Activated CD4-positive, alpha-beta T cell treated with anti-CD3 and anti-CD28 coated beads, Interleukin-2, amount 50 U/mL, for 48 hours (primary cell): ENCODE measurements around the gene ZMIZ2.
A peak's percentile ranks its signal among the peaks of the same experiment; 100 is the strongest.
"Not testable (repeated sequence)": the region's sequence is repeated elsewhere in the genome, so short reads cannot be mapped to it uniquely, and the experiment has no call there.

Experiments used
- DNase-seq, 2 experiments: peaks; one replicate each; pipeline ENCODE4 v3.0.0-alpha.2; 2020

Gene ZMIZ2

DNA sequence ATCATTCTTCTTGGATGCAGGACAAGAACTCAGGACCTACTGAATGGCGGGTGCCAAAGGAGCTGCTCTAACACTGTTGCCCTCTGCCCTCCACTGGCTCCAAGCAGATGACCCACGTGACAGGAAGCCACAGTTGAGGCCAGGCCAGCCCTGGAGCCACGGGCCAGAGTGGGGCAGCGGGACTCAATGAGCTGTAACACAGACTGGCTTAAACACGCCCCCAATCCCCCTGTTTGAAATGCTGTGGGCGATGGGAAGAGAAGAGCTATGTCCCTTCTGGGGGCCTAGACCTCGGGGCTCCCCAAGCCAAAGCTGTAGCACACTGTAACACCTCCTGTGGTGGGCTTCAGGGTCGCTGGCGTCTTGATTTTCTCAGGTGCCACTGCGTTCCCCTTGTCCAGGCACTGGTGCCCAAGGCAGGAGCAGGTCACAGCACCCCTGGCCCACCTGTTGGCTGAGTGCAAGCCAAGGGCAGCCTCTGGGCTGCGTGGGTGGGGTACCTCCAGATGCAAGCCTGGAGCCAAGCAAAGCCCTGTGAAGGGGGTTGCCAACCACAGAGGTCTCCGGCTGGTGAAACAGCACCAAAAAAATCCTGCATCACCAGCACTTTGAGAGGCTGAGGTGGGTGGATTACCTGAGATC is 18.6 kb upstream of the ZMIZ2 start:
- DNase-seq, result no peak

DNA sequence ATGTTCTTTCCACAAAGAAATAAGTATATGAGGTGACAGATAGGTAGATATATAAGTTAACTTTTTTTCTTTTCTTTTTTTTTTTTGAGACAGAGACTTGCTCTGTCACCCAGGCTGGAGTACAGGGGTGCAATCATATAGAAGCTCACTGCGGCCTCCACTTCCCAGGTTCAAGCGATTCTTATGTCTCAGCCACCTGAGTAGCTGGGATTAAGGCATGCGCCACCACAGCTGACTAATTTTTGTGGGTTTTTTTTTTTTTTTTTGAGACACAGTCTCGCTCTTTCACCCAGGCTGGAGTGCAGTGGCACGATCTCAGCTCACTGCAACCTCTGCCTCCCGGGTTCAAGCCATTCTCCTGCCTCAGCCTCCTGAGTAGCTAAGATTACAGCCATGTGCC is 15.7 kb upstream of the ZMIZ2 start:
- not testable (repeated sequence) for DNase-seq

- no peak for DNase-seq
Measured at GRCh38 chr7:44733708-44734481, 14.8 kb upstream of the ZMIZ2 start.

DNA sequence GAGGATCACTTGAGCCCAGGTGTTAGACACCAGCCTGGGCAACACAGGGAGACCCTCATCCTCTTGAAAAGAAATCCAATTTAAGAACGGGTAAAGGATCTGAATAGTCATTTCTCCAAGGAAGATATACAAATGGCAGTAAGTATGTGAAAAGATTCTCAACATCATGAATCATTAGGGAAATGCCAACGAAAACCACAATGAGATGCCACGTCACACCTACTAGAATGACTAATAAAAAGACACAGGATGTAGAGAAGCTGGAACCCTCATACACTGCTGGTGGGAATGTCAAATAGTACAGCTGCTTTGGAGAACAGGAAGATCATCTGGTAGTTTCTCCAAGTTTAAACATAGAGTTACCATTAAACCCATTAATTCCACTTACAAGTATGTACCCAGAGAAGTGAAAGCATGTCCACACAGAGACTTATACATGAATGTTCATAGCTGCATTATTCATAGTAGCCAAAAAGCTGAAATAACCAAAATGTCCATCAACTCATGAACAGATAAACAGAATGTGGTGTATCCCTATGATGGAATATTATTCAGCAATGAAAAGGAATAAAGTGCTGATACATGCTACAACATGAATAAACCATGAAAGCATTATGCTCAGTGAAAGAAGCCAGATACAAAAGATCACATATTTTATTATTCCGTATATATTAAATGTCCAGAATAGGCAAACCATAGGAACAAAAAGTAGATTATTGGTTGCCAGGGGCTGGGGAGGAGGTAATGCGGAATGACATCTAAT is 13.1 kb upstream of the ZMIZ2 start:
- DNase-seq, result peak; percentile 24 to 52

DNA sequence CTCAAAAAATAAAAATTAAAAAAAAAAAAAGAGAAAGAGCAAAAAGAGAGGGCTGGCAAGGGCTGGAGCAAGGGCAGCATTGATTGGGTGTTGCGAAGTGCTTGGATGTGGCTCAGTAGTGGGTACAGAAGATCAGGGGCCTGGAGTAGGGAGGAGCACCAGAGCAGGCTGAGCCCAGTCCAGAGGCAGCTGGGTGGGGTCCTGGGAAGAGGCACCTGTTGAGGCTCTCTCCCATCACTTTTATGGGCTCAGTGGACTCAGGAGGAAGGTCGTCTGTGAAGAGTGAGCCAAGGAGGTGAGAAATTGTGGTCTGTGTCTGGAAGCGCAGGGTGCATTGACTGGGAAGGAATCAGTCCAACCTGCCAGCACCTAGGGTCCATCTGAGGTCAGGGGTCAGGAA is 11.8 kb upstream of the ZMIZ2 start:
- DNase-seq, result no peak

GRCh38 chr7:44738051-44738723 is 10.5 kb upstream of the ZMIZ2 start:
- no peak for DNase-seq

GRCh38 chr7:44738876-44739665 is 9.6 kb upstream of the ZMIZ2 start:
- DNase-seq, result no peak

- no peak for DNase-seq
Measured at GRCh38 chr7:44740055-44740454, 8.6 kb upstream of the ZMIZ2 start.

DNA sequence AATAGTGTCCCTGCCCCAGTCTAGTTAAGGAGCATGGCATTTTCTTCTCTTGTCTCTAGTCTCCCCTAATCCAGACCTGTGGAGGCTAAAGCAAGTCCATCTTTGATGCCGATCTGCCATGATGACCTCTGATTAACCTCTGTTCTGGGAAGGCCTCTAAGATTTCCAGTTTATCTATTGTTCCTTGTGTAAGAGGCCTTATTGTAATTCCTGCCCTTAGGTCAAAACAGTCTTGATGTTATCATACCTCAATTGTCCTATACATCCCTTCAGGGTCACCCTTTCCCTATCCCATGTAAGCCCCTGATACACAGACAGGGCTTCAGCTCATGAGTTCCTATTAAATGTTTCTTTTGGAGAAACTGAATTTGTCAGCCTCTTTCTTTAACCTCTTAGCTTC is 4.9 kb upstream of the ZMIZ2 start:
- no peak for DNase-seq

DNA sequence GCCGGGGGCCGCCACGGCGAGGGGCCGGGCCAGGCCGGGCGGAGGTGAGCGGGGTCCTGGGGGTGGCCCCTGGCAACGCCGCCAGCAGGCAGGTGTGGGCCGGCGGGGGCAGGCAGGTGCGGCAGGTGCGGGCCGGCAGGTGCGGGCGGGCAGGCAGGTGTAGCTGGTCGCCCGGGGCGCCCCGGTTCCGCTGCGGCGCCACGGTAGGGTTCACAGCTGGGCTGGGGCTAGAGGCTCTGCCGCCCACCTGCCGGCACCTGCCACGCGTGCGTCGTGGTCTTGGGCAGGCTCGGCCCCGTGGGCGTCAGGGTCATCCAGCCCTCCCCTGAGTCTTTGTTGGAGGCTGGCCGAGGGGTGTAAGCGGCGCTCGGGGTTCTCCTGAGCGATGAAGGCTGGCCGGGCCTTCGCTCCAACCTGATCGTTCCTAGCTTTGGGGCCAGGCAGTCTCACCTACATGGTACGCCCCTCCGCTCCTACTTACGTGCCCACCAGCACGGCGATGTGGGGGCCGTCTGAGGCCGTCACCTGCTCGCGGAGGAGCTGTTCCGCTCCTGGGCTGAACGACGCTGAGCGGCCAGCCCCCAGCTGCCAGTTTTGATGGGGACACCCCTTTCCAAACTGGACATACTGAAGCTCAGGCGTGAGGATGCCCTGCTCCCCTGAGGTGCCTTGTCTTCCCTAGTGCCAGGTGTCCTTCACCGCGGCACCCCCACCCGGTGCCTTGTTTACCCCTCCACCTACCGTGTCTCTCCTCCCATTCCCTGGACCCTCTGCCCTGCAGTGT is 493 bp downstream of the ZMIZ2 start:
- peak; percentile 23 to 38 for DNase-seq

- no peak for DNase-seq
Measured at GRCh38 chr7:44749992-44750391, 1.3 kb downstream of the ZMIZ2 start.

- no peak for DNase-seq
Measured at GRCh38 chr7:44750424-44750823, 1.8 kb downstream of the ZMIZ2 start.

- DNase-seq, result peak; percentile 55 to 64
Measured at GRCh38 chr7:44750921-44751571, 2.4 kb downstream of the ZMIZ2 start.

DNA sequence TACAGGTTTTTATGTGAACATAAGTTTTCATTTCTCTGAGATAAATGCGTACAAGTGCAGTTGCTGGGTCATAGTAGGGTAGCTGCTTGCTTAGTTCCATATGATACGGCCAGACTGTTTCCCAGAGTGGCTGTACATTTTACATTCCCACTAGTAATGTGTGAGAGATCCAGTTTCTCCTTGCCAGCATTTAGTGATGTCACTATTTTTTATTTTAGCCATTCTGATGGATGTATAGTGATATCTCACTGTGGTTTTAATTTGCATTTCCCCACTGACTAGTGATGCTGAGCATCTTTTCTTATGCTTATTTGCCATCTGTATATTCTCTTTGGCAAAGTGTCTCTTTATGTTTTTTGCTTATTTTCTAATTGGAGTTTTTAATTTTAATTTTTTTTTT is 4.2 kb downstream of the ZMIZ2 start:
- DNase-seq, result no peak

DNA sequence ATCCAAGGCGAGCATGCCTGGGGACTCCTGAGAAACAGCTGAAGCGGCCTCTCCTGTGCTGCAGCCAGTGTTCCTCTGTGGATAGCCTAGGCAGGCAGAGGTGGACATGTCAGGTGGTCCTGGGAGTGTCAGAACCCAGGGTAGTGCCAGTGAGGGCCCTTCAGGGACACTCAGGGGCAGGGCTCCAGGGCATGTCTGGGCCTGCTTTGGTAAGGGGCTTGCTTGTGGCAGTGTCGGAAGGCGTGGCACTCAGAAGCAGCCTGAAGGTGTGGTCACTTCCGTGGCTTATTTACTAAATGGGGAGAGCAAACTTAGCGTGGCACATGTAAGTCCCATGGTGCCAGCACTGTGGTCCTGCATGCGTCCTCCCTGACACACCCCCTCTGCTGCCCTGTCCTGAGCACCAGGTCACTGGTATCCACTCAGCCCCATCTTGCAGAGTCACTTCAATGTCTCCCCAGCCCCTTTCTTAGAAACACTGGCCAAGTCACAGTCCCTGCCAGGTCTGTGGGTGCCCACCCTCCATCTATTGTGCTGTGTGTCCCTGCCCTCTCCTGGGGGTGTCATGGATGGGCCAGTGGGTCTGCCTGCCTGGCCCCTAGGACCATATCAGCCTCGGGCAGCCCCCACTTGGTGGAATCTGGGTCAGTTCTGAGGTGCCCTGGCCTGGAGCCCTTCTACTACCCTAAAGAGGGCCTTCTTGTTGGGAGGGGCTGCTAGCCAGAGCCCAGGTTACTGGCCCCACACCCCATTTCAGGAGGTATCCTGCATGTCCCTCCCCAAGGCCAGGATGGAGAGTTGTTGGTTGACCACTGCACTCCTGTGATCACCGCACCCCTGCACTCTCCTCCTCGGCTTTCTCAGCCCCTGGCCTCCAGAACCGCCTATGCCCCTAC is 6.4 kb downstream of the ZMIZ2 start:
- no peak for DNase-seq

DNA sequence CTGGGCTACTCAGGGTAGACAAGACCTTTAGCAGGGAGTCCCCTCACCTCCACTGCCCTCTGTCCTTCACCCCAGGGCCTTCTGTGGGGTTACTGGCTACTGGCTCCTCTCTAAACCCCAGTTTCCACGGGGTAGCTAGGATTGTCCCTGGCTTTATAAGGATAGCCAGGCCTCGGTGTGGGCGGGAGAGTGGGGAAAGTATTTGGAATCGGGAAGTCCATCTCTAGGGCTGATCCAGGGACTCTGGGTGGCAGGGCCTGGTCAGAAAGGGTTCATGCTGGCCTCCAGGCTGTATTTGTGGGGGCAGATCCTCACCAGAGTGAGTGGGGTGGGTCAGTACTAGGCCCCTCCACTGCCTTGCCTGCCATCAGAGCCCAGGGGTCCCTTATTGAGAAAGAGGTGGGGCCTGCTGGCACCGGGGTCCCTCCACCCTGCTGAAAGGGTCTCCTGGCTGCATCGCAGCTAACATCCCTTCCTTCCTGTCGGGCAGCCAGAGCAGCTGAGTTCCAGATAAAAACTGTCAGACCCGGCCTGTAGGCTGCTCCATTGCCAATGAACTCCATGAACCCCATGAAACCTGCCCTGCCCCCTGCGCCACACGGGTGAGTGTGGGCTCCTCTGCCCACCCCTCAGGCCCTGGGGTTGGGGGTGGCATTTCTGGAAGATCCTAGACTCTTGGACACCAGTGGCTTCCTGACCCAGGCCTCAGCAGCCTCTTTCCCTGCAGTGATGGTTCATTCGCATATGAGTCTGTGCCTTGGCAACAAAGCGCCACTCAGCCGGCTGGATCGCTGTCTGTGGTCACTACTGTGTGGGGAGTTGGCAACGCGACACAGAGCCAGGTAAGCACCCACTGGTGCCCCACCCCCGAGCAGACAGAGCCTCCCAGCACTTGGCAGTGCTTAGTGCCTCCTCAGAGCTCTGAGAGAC is 7.3 kb downstream of the ZMIZ2 start:
- no peak for DNase-seq

GRCh38 chr7:44756904-44757303 is 8.3 kb downstream of the ZMIZ2 start:
- no peak for DNase-seq

DNA sequence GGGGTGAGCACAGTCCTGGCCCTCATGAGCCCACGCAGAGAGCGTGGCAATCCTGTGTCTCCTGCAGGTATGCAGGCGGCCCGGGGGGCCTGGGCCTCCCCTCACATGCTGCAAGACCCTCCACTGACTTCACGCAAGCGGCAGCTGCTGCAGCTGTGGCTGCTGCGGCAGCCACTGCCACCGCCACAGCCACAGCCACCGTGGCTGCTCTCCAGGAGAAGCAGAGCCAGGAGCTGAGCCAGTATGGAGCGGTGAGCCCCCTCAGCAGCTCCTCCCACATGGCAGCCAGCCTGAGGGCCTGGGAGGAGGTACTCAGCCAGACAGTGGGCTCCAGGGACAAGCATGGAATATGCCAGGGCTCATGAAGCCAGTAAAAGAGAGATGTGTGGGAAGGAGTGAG is 8.7 kb downstream of the ZMIZ2 start:
- no peak for DNase-seq

DNA sequence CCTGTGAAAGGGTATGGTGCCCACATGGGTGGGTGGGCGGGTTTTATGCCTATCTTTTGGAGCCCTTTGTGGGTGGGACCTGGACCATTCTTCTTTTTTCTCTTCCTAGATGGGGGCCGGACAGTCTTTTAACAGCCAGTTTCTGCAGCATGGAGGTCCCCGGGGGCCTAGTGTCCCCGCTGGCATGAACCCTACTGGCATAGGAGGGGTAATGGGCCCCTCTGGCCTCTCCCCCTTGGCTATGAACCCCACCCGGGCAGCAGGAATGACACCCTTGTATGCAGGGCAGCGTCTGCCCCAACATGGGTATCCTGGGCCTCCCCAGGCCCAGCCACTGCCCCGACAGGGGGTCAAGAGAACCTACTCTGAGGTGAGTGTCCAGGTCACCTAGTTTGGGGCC is 9.1 kb downstream of the ZMIZ2 start:
- DNase-seq, result no peak
